Measurements from ENCODE around the gene DOP1B.
"Not testable (repeated sequence)": the region's sequence is repeated elsewhere in the genome, so short reads cannot be mapped to it uniquely, and the experiment has no call there.

DOP1B gene

DNA sequence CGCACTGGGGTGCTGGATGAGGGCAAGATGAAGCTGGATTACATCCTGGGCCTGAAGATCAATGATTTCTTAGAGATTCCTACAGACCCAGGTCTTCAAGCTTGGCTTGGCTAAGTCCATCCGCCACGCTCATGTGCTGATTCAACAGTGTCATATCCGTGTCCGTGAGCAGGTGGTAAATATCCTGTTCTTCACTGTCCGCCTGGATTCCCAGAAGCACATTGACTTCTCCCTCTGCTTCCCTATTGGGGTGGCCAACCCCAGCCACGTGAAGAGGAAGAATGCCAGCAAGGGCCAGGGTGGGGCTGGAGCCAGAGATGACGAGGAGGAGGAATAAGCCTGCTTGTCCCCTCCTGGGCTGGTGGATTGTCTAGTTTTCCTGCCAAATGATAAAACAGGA lies 23.9 kb upstream of the DOP1B start:
- FAIRE-seq: no peak
- no peak for DNase-seq (ENCODE audit: insufficient read length, low spot score)

DNA sequence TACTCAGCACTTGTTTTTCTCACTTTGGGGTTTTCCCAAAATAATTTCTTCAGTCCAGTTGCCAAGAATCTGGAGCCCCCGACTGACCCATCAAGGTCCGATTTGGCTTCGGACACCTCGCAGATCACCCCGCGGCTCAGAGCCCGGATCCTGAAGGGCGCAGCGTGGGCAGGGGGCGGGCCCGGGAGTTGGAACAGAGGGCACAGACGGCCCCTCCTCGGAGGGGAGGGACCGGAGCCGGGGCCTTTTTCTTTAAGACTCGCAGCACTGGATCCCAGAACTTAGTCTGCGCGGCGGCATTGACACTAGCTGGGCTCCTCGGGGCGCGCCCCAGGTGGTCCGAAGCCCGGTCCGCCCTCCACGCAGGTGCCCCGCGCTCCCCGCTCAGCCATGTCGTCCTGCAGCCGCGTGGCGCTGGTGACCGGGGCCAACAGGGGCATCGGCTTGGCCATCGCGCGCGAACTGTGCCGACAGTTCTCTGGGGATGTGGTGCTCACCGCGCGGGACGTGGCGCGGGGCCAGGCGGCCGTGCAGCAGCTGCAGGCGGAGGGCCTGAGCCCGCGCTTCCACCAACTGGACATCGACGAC lies 21.7 kb upstream of the DOP1B start, which contains the start of gene CBR3:
Gene CBR3 (plus strand): TSS at position 277 of the 588 bp plus-strand sequence. CDS start 114 bp downstream, at position 391.
- DNase-seq (ENCODE audit: insufficient read length, low spot score) (no peak), FAIRE-seq (no peak)

DNA sequence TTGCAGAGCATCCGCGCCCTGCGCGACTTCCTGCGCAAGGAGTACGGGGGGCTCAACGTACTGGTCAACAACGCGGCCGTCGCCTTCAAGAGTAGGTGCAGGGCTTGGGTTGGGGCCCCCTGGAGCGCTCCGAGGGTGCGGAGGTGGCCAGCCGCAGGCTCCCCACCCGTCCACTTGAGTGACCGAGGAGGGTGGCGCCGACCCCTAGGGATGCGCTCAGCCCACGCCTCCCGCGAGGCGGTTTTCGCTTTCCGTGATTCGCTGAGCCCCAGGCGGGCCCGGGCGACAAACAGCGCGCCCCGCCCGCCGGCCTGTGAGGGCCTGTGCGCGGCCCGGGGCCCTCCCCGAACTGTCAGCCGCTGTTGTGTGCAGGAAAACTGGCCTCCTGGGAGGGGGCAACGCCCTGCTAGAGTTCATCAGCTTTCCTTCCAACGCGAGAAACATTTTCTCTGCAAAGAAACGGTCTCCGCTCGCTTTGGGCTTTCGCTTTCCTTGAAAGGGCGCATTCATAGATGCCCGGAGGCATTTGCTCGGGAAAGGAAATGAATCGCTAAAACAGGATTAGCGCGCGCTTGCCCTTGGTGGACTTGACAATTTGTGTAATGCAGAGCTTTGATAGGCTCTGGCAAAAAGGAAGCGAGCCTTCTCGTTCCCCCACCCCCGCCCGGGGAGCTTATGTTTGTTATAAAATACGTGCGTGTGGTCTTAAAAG lies 21.1 kb upstream of the DOP1B start:
- FAIRE-seq: no peak
- no peak for DNase-seq (ENCODE audit: insufficient read length, low spot score)

DNA sequence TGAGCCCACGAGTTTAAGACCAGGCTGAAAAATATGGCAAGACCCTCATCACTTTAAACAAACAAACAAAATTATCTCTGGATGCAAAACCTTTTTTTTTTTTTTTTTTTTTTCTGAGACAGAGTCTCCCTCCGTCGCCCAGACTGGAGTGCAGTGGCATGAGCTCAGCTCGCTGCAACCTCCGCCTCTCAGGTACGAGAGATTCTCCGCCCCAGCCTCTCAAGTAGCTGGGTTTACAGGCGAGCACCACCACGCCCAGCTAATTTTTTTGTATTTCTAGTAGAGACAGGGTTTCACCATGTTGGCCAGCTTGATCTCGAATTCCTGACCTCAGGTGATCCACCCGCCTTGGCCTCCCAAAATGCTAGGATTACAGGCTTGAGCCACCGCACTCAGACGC lies 16.8 kb upstream of the DOP1B start:
- not testable (repeated sequence) for FAIRE-seq; DNase-seq (ENCODE audit: insufficient read length, low spot score)

DNA sequence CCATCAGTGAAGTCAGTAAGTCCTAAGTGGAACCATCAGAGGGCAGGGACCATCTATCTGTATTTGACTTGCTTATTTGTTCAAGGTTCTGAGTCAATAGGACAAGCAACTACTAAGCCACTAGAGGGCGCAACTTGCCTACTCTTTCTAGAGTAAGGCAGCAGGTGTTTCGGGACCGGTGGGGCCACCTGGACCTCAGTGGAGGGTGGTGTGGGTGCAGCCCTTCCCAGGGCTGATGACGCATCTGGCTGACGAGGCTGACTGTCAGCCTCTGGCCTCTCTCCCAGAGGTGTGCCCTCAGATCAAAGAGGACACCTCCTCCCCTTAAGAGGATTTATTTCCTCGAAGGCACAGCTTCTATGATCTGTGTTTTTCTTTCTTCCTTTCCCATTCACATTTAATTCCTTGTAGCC lies 15.1 kb upstream of the DOP1B start:
- FAIRE-seq: peak; percentile 92
- DNase-seq (ENCODE audit: insufficient read length, low spot score): no peak

DNA sequence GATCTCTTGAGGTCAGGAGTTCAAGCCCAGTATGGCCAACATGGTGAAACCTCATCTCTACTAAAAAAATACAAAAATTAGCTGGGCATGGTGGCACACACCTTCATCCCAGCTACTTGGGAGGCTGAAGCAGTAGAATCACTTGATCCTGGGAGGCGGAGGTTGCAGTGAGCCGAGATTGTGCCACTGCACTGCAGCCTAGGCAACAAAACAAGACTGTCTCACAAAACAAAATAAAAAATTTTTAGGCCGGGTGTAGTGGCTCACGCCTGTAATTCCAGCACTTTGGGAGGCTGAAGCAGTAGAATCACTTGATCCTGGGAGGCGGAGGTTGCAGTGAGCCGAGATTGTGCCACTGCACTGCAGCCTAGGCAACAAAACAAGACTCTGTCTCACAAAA lies 12.4 kb upstream of the DOP1B start:
- DNase-seq (ENCODE audit: insufficient read length, low spot score); FAIRE-seq: not testable (repeated sequence)

DNA sequence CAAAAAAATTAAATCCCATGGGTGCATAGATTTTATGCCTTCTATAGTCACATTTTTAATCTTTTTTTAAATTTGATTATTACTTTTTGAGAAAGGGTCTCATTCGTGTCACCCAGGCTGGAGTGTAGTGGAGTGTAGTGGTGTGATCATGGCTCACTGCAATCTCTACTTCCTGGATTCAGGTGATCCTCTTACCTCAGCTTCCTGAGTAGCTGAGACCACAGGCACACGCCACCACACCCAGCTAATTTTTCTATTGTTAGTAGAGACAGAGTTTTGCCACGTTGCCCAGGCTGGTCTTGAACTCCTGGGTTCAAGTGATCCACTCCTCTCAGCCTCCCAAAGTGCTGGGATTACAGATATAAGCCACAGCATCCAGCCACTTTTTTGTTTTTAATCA lies 11.4 kb upstream of the DOP1B start:
- no peak for FAIRE-seq

DNA sequence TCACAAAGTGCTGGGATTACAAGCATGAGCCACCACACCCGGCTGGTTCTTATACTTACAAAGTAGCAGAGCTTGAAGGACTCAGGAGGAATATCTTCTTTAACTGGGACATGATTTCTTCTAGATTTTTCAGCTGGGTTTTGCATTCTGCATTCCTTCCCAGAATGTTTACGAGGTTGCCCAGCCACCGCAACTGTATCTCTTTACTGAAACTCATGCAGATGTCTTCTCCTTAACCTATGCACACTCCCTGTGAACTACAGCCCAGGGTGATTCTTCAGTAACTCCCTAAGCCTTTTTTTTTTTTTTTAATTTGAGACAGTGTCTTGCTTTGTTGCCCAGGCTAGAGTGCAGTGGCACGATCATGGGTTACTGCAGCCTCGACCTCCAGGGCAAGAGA lies 8.7 kb upstream of the DOP1B start:
- no peak for DNase-seq (ENCODE audit: insufficient read length, low spot score)
- no peak for FAIRE-seq

More for the DNA sequence above, 11.4 kb upstream of the DOP1B start:
- no peak for DNase-seq (ENCODE audit: insufficient read length, low spot score)

DNA sequence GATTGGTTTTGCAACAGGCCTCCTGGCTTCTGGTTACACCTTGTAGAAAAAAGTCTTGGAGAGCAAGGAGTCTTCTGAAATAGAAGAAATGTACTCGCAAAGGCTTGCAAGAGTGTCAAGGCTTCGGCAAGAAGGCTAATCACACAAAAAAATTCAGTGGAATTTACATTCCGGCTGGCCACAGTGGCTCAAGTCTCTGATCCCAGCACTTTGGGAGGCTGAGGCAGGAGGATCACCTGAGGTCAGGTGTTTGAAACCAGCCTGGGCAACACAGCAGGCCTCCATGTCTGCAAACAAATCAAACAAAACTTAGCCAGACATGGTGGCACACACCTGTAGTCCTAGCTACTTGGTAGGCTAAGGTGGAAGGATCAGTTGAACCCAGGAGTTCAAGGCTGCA lies 7.7 kb upstream of the DOP1B start:
- DNase-seq (ENCODE audit: insufficient read length, low spot score): no peak
- FAIRE-seq: no peak

DNA sequence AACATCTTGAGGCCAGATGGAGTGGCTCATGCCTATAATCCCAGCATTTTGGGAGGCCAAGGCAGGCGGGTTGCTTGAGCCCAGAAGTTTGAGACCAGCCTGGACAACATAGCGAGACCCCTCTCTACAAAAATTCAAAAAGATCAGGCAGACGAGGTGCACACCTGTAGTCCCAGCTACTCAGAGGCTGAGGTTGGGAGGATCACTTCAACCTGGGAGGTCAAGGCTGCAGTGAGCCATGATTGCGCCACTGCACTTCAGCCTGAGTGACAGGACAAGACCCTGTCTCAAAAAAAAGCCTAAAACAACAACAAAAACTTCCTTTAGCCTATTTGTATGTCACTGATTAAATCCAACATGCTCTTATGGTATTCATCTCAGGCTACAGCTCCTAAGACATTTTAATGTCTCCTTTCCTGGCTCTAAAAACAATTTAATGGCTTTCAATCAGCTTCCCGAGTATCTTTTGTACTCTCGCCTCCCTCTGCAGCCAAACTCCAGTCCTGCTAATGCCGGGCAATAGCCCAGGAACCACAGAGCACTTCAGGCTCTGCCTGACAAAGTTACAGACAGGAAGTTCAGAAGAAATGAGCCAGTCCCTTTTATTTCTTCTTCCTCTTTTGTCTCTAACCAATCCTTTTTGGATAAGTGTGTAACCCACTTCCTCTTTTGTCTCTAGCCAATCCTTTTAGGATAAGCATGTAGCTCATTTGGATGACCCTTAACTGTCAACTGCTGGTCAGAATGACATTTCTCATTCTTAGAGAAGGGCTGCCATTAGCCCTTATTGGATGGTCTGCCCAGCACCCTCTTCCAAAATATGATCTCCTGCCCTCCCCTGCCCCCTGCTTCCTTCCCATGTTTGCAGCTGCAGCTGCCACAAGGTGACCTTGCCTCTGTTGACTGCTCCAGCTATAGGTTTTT lies 6.6 kb upstream of the DOP1B start:
- DNase-seq (ENCODE audit: insufficient read length, low spot score): no peak
- peak; percentile 48 for FAIRE-seq

DNA sequence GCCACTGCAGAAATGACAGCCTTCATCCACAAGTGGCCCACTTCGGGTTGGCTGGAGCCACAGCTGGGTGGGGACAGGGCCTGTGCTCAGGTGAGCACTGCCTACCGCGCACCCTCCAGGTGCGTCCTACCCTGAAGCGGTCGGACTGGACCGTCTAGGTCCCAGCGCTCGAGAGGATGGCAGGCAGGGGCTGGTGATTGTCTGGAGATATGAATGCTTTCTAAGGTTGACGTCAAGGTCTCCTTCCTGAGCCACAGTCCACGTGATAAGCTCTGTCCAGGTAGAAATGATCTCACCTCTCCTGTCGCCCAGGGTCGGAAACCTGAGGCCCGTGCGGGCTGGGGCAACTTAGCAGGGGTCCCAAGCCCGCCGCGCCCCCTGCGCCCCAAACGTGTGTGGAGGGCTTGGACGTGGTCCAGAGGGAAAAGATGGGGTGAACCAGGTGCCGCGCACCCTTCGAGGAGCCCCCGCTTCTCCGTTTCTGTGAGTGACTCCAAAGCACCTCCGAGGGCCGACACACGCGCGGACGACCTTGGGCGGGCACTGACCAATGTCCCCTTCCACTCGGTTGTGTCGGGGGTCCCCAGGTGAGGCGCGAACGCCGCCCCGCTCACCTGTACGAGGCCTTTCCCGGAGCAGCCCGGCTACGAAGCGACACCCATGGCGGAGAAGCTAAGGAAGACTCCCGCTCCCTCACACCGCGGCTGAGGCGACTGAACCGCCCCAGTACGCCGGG lies 853 bp upstream of the DOP1B start:
- no peak for DNase-seq (ENCODE audit: insufficient read length, low spot score)
- FAIRE-seq: no peak

DNA sequence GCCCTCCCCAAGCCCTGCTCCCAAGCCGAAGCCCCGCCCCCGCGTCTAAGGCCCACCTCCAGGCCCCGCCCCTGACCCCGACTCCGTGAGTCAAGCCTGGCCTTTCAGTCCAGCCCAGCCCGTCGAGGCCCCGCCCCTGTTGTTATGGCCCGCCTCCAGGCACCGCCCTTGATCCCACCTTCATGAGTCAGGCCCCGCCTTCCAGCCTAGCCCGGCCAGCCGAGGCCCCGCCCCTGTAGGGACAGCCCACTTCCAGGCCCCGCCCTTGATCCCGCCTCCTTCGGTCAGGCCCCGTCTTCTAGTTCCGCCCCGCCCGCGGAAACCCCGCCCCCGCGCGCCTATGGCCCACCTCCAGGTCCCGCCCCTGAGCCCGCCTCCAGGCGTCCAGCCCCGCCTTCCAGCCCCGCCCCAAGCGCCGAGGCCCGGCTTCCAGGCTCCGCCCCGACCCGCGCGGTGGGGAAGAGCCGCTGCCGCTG lies 247 bp upstream of the DOP1B start:
- peak; percentile 96 for DNase-seq (ENCODE audit: insufficient read length, low spot score)
- peak; percentile 96 for FAIRE-seq

DNA sequence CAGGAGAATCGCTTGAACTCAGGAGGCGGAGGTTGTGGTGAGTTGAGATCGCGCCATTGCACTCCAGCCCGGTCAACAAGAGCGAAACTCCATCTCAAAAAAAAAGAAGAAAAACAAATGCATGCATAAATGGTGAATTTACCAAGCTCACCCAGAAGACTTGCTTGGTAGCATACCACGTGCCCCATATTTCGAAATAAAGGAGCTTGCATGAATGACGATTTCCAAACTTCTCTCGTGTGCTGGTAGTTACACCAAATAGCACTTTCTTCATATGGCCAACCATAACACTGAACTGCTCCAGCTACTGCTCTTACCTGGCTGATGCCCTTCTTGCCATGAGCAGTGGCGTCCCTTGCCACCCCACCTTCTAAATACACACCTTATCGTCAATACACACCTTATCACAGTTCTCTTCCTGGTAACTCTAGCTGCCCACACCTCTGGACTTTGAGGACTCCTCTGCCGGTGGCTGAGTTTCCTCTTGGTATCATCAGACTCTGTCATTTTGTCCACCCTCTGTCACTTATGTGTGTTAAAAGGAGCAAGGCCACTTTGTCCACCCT lies 2.8 kb downstream of the DOP1B start:
- no peak for DNase-seq (ENCODE audit: insufficient read length, low spot score)

DNA sequence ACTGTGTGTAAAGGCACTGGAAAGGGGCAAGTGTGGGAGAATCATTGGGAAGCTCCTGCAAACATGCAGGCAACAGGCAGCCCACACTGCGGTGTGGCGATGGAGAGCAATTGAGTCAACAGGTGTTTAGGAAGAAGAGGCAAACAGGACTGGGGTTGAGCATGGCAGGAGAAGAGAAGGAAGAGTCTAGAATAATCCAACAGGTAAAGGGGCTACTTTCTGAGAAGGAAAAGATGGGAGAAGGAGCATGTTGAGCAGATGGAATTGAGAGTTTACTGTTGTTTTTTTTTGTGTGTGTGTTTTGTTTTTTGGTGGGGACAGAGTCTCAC lies 4.2 kb downstream of the DOP1B start:
- FAIRE-seq: no peak
- no peak for DNase-seq (ENCODE audit: insufficient read length, low spot score)

More for the DNA sequence above, 2.8 kb downstream of the DOP1B start:
- no peak for FAIRE-seq

DNA sequence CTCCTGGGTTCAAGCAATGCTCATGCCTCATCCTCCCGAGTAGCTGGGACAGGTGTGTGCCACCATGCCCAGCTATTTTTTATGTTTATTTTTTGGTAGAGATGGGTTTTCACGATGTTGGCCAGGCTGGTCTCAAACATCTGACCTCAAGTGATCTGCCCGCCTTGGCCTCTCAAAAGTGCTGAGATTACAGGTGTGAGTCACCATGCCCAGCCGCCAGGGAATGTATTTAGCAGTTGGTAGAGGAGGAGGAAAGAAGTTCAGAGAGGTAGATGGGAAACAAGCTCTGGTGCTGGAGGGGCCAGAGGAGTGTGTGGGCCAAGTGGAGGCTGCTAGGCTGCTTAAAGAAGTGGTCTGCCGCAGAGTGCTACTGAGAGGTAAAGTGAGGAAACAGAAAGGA lies 6.0 kb downstream of the DOP1B start:
- FAIRE-seq (no peak), DNase-seq (ENCODE audit: insufficient read length, low spot score) (no peak)

DNA sequence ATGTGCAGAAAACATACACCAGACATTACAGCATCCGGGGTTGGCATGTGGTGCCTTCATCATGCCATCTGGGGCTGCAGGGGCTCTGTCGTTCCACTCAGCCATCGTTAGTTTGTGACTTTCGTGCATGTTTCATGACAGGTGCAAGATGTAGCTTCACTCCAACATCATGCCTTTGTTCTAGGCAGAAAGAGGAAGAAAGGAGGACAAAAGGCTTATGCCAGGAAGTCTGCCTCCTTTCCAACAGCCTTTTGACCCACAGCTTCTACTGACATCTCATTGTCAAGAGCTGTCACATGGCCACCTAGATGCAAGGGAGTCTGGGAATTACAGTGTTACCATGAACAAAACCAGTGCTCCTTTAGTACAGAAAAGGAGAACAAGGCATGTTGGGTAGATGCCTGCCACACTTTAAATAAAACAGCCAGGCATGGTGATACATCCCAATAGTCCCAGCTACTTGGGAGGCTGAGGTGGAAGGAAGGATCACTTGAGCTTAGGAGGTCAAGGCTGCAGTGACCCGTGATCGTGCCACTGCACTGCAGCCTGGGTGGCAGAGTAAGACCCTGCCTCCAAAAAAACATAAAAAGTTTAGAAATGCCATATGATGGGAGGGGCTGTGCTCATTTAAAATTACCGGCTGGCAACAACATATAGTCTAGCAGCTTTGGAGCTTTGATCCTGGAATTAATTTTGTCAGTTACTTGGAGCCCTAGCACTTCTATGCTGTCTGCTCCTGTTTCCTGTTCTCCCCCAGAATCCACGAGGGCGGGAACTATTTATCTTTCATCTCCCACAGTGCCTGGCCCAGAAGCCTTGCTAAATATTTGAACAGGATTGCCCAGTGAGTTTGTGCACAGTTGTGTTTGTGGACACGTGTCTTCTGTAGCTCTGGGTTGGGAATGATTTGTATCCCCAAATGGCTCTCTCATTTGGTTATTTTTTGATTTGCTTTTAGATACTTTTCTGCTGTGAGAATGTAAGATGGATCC lies 7.4 kb downstream of the DOP1B start:
- DNase-seq (ENCODE audit: insufficient read length, low spot score) (no peak), FAIRE-seq (no peak)

DNA sequence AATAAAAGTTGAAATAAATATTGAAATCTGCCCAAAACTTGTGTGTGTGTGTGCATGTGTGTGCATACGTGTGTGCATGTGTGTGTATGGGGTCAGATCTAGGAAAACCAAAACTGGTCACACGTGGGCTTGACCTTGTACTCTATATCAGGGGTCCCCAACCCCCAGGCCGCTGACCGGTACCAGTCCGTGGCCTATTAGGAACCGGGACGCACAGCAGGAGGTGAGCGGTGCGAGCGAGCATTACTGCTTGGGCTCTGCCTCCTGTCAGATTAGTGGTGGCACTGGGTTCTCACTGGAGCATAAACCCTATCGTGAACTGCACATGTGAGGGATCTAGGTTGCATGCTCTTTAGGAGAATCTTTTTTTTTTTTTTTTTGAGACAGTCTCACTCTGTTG lies 8.7 kb downstream of the DOP1B start:
- FAIRE-seq: no peak
- DNase-seq (ENCODE audit: insufficient read length, low spot score): no peak

DNA sequence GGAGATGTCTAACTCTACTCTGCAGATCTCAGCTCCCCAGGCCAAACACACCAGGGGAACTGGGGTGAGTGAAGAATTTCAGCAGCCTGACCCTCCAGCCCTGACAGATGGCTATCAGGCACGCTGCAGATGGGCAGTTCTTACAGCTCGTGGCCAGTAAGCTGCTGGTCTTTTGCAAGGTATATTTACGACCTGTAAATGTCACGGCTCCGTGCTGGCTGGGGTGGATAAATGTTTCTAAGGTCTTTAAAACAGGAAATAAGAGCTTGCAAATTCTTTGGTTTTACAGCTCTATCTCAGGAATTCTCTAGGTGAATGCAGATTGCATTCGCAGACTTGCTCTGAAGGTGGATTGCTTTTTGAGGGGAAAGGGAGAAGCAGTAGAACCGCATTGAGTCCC lies 10.1 kb downstream of the DOP1B start:
- FAIRE-seq: no peak
- no peak for DNase-seq (ENCODE audit: insufficient read length, low spot score)

DNA sequence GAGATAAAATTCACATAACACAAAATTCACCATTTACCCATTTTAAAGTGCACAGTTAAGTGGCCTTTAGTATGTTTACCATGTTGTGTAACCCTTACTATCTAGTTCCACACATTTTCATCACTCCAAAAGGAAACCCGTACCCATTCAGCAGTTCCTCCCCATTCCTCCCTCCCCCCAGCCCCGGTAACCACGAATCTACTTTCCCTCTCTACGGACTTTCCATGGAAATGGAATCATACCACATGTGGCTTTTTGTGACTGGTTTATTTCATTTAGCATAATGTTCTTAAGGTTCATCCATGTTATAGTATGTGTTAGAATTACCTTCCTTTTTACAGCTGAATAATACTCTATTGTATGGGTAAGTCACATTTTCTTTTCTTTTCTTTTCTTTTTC lies 10.9 kb downstream of the DOP1B start:
- no peak for FAIRE-seq

More for the DNA sequence above, 10.9 kb downstream of the DOP1B start:
- no peak for DNase-seq (ENCODE audit: insufficient read length, low spot score)

All from GM19239 (cell line).